ENCODE data around the gene LYPD6.

Gene LYPD6

DNA sequence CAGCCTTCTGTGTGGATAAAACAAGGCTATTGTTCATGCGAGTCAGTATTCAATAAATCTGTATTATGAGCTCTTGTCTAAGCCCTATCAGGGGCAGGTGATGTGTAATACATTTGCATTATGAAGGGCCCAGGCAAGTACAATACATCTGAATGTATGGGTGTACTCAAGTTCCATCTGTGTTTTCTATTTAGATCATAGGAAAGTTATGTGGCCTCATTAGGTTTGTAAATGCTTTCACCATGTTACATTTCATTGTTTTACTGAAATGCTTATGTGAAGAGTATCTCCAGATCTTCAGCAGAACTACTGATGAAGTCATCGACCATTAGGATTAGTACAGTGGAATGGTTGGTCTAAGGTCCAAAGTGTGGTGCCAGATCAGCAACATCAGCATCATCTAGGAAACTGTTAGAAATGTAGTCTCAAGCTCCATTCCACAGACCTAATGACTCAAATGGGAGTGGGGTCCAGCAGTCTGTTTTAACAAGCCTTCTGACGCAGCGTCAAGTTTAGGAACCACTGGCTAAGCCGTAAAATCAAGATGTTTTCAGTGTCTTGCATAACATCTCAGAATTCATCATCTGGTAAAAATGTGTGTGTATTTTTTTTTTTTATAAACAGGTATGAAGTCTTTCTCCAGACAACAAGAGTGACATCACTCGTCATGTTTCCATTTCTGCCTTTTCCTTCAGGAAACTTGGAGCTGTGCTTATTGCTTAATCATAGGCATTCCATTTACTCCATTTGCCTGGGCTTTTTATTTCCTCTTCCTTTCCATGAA lies 80.5 kb downstream of the LYPD6 start:
- no peak for DNase-seq

DNA sequence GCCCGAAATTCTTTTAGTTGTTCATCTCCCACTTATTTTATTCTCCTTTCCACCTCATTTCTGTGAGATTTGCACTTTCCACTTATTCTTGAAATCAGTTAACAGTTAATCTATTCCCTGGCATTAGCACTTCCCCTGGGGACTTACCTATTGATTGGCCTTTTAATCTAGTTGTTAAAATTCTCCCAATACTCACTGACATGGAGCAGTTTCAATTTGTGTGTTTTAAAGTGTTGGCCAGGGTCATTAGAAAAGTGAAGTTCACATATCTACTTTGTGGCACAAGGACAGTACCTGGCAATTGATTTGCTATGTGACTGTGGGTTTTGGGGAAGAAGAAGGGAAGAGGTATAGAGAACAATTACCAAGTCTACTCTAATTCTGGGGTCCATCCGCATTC lies 83.1 kb downstream of the LYPD6 start:
- DNase-seq = no peak

DNA sequence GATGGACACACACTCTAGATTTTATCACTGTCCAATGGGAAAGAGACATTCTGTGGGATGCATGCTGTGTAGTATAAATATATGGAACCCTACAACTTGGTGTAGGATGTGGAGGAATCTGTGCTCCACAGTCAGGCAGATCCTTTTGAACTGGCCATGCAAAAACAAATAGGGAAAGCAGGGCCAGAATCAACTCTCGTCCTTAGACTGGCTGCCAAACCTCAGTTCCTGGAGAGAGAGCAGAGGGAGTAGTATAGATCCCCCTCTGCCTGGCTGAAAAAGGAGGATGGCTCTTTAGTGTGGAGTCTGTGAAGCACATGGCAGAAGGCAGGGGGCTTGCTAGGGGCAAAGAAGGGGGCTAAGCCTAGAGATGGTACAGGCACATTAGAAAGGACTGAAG lies 84.7 kb downstream of the LYPD6 start:
- DNase-seq = no peak

DNA sequence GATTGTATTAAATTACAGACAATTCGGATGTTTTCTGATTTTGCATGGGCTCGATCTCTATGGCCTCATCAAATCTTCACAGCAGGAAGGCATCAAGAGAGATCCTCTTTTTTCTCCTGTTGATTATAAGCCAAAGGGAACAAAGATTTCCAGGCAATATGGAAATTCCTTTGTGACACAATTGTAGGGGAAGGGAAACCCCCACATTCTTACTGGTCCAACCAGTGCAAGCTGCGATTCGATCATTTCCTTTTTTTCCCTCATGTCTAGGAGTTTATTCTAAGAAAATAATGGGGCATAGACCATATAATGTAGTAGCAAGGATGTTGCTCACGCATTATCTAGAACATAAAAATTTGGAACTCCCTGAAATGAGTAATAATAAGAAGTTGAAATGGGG lies 87.7 kb downstream of the LYPD6 start:
- DNase-seq = no peak

DNA sequence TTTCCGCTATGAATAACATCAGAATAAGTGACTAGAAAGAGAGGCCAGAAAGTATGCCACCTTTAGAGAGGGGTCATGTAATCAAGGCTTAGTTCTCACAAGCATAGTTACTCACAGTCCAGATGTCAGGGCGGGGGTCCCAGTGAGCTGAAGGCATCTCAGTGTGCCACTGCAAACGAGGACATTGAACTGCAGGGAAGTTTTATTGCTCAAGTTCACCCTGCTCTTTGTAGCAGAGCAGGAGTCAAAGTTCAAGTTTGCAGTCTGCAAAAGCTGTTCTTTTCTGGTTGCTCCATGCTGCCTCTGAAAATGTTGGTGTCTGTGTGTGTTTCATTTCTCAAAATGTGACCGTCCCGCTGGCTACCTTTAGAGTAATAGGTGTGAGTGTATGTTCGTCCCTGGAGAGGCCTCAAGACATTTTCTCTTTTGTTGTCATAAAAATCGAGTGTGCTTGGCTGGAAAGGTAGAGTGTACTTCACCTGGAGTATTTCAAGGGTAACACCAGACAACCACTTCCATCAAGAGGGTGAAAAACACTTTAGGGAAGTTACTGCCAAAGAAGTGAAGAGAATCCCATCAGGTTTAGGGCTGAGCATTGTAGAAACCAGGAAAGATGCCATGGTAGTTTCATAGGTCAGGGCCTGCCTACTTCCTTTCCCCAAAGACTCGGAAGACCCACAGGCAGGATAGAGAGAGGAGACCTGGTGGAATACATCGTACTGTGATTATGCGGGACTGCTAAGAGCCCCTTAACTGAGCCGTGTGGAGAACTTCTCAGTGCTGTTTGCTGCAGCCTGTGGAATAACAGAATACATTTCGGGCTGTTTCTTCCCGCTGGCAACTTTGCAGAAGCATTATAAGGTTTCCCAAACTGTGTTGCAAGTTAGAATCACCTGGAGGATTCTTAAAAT lies 89.9 kb downstream of the LYPD6 start:
- no peak for DNase-seq

DNA sequence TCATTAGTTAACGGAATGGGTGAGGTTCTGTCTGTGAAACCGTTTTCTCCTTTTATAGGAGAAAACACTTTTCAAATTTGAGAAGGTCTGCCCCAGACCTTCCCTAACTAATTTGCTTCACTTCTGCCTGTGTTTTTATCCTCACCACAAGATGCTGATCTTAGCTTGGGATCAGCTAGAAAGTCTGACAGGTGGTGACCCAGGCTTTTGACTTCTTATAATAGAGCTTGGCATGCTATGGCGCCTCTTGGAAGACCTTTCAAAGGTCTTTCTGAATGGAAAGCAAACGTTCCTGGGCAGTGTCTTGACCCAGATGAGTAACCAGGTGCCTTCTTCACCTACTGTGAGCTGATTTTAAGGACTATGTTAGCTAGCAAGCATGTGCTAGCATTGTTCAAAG lies 91.4 kb downstream of the LYPD6 start:
- no peak for DNase-seq

DNA sequence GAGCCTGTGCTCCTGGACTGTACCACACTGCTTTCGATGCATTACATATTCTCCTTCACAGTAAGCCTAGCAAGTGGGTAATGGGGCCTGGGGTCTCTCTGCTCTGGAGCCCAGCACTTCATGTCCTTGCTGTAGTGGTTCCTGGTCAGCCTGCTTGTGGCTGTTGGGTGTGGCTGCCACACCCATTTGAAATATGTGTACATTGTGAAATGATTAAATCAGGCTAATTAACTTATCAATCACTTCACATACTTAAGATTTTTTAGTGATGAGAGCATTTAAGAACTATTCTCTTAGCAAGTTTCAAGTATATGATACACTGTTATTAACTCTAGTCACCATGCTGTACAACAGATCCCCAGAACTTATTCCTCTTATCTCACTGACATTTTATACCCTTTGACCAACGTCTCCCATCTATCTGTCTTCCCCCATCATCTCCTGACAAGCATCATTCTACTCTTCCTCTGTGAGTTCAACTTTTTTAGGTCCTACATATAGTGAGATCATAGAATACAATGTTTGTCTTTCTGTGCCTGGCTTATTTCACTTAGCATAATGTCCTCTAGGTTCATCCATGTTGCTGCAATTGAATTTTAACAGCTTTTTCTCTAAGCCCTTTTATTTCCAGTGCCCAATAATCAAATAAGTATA lies 92.1 kb downstream of the LYPD6 start:
- no peak for DNase-seq

DNA sequence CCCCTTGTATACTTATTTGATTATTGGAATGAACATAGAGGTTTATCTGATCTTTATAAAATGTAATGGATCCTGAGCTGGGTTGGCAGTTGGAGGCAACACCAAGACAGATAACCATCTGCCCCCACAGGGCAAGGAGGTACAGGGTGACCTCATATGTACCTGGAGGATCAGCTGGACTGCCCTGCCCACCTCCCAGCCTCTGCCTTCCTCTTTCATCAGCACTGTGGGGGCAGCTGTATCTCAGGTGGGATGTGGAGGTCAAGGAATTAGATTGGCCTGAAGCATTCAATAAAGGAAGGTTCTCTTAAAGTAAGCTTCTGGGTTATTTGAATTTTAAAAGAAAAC lies 92.6 kb downstream of the LYPD6 start:
- DNase-seq = no peak

DNA sequence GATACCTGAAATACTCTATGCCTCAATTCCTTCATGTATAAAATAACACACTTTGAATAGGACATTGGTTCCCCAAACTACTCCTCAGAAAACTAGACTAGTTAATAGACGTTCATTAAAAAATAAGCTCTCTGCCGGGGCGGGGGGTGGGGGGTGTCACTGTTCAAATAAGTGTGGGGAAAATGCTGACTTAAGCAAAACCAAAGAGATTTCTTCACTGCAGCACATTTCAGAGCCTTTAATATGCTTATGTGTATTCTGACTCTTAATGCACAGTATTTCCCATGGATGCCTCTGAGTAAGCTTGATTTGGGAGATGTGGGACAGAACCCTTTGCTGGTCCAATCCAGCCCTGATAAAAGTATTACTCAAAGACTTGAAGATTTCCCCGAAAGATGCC lies 93.2 kb downstream of the LYPD6 start:
- DNase-seq = no peak

DNA sequence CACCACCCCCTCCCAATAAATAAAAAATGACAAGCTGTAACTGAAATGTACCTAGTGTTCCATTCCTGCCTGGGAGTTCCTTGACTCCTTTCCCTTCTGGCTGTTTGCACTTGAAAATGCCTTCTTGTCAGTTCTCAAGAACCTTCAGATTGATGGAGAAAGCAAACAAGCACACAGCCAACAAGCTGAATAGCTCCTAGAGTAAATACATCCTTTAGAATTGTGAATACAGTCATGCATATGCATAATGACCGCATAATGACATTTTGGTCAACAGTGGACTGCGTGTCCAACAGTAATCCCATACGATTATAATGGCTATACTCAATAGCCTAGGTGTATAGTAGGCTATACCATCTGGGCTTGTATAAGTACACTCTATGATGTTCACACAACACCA lies 97.0 kb downstream of the LYPD6 start:
- no peak for DNase-seq

DNA sequence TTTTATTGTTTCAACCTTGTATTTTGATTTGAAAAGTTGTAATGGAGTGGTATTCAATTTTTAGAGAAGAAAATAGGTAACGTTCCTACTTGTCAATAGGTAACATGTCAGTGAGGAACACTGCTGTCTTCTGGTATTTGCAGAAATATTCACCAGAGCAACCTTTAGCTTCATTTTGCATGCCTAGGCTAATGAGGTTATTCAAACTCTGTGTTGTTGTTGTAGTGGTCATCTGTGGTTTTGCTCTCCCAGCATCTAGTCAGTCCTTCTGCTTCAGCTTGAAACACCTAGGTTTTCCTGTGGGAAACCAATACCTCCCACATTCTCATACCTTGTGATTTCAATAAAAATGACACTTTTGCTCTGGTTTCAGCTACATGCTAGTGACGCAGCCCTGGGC lies 98.4 kb downstream of the LYPD6 start:
- DNase-seq = no peak

DNA sequence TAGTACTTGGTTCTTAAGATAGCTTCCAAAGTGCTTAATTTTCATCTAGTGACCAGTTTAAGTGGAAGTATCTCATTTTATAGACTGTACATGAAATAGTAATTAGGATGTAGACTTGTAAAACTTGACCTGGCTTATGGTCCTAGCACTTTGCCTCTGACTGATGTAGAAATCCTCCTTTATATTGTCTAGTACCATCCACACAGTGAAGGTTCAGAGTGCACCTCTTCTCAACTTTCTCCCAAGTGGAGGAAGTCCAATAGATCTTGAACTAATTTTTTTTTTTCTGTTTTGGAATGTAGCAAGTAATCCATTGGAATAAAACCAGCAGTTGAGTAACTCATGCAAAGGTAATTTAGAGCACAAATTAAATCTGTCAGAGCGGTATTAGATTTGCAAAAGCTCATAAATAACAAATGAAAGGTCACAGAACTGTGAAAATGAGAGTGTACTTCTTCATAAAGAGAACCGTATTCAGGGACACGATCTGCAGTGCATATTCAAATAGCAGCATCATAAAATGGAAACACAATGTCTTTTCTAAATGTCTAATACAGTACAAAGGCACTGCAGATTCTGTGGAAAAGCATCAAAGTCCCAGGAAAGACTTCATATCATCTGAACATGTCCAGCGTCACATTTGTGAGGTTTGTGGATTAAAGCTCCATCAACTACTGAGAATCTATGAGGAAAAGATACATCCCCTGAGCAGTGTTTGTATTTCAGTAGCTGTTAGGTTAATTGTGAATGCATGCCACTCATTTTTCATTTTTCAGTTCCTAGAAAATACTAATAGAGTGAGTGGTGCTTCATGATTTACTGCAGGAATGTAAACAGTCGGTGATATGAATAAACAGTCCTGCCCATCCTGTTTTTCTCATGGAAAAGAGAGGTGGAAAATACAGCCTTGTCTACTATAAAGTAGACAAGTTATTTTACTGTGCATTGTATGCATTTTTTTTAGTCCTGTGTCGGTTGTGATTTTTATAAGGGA lies 100.7 kb downstream of the LYPD6 start:
- no peak for DNase-seq

DNA sequence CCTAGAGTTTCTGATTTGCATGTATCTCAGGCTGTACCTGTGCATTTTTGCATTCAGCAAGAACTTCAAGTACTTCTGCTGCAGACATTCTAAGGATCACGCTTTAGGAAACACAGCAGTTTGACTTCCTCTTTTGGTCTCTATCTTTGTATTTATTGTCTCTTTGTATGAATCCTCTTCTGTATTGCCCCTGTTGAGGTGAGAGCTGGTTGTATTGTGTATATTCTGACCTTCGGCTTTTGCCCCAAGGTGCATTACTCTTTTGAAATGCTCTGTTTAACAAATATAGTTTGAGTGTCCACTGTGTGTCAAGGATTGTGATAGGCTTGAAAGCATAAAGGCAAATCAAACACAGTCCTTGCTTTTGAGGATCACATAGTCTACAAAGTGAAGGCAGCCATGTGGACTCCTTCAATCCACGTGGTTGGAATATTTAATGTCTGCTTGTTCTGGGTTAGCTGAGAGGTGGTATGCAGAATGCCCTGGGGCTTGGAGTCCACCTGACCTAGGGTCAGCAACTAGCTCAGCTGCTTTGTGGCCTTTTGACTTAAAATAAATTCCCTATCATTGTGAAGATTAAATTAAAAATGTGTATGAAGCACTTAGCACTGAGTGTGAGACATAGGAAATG lies 108.1 kb downstream of the LYPD6 start:
- no peak for DNase-seq

DNA sequence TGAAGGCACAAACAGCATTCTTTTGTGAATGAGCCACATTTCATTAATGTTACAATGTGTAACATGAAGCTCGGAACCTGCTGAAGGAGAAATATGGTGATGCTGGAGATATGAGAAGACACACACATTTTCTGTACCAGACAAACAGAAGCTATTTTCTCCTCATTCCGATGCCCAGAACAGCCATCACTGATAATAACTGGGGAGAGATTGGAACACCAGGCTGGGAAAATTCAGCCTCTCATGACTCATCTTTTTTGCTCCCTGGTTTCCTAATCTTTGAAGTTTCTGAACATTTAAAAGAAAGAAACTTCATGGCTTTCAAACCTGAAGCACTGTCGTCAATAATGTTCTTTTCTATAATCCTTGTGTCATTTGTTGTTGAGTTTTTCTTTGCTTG lies 110.9 kb downstream of the LYPD6 start:
- no peak for DNase-seq

DNA sequence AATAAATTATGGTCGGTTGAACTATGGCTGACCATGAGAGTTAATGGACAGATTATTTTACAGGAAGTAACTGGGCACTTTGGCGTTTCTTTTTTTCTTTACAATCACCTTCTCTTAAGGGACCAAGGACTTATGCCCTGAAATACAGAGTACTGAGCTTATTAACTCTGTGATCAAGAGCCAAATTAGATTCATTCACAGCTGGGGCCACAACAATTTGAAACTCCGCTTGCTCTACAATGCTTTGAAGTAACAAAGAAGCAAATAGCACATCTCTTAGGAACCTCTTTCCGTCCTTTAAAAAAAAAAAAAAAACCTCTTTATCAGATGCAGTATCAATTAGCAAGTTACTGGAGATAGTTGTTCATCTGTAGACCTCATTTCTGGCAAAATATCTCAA lies 112.0 kb downstream of the LYPD6 start:
- DNase-seq = no peak

DNA sequence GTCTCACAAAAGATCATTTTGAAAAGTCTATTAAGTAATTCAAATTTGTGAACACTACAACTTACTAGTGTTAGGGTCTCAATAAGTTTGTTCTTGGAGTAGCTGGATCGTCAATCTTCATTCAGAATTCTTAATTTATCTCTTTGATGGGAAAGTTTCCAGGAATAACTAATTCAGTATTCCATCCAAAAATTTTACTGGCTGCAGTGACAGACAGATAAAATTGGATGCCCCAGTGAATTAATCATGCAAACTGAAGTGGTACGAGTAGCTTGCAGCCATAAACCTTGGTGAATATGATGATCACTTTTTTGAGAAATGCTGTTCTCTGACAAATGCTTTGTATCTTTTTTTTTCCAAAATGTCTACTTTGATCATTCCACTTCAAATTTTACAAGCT lies 112.8 kb downstream of the LYPD6 start:
- DNase-seq = no peak

DNA sequence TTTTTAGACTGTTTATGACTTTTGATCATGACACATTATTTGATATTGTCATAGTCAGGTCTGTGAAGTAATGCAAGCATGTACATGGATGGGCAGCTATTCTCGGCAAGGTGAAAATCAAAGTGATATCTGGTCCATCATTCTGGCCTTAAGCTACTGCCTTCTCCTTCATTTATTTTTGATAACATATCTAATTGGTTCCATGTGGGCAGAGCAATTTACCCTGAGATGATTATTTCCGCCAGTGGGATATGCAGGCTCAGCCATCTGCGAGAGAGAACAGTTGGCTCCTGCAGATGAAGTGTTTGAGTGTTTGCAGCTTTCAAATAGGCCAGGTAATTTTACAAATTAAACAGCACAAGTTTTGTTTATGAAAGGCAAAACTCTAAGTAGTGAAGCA lies 116.4 kb downstream of the LYPD6 start:
- DNase-seq = no peak

DNA sequence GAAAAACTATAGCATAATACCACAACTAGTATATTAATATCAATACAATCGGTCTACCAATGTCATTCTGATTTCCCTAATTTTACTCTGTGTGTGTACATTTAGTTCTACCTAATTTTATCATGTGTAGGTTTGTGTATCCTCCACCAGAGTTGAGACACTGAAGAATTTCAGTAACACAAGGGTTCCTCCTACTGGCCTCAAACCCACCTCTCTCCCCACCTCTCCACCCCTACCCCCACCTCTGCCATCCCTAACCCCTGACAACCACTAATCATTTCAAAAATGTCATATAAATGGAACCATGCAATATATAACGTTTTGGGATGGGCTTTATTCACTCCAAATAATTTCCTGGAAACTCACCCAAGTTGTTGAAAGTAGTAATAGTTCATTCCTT lies 117.9 kb downstream of the LYPD6 start:
- no peak for DNase-seq

DNA sequence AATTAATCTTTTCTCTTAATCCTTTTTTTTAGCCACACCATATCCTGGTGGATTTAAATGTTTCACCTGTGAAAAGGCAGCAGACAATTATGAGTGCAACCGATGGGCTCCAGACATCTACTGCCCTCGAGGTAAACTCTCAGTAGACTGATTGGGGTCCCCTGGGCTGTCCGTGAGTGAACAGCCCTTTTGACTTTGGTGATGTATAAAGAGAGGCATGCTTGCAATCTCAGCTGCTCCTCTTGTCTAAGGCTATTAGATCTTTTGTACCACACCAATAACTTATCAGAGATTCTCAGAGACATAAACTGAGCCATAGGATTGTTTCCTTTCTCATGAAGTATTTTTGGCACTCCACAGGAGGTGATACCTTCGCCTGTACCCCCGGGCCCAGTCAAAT lies 118.6 kb downstream of the LYPD6 start:
- no peak for DNase-seq

DNA sequence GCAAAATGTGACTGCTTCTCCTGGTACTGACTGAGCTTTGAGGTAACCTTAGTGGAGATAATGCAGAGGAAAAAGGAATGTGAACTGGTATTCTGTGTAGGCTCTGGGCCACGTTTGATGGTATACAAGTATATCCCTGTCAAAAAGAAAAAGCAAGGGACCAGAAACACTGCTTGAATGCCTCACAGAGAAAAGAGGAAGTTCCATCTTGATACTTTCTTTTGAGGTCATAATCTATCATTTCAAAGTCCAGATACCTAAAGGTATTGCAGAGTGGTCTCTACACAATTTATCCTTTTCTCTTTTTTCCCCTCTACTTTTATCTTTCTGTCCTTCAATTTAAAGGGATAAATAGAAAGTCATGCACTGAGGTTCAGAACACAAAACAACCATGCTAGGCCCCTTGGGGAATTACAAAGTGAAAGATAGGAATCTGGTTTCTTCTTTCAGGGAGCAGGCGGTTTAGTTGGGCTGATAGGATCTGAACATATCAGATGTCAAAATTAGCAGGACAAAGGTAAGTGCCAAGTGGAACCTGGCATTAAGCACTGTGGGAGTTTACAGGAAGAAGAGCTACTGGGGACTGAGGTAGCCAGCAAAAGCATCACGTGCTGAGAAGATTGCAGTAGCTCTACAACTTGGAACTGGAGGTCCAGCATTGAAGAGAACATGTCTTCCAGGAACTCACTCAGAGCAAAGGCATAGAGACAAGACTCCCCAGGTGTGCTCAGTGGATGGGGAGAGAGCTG lies 121.2 kb downstream of the LYPD6 start:
- no peak for DNase-seq

DNA sequence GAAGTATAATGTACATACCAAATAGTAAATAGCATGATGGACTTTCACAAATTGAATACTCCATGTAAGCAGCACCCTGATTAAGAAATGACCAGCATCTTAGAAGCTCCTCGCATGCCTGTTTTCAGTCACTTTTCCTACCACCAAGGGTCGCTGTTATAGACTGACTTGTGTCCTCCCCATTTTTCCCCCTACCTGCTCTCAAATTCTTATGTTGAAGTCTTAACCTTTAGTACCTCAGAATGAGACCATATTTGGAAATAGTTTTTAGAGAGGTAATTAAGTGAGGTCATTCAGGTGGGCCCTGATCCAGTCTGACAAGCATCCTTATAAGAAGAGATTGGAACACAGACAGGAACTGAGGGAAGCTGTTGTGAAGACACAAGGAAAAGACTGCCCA lies 125.9 kb downstream of the LYPD6 start:
- no peak for DNase-seq

Data from GOT3 (cell line).